ENCODE measurements around the gene SERAC1.

DNA sequence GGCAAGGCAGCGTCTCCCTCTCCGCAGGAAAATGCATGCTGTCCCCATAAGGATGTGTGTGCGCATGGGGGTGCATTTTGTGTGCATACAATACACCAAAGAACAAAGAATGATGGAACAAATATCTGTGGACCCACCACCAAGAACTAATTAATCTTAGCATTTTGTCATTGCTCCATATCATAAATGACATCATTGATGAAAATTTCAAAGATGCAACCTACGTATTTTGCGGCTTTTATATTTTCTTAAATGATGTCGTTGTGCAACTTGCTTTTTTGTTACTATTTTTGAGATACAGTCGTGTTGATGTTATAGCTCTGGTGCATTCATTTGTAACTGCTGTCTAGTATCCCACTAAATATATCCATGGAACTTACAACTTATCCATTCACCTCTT is 89.7 kb downstream of the SERAC1 start:
- TF ChIP-seq CTCF (IDR thresholded peaks at IDR 0.05) (no peak), RAD21 (IDR thresholded peaks at IDR 0.05; ENCODE audit: low read length) (no peak), GABPA (IDR thresholded peaks at IDR 0.05; ENCODE audit: low read depth) (no peak), POLR2AphosphoS5 (IDR thresholded peaks at IDR 0.05; ENCODE audit: low read depth, low read length) (no peak), USF2 (IDR thresholded peaks at IDR 0.05; ENCODE audit: borderline replicate concordance, low read depth, low read length) (no peak), TEAD4 (IDR thresholded peaks at IDR 0.05; ENCODE audit: borderline replicate concordance, insufficient read depth) (no peak)
- TF ChIP-seq, protein P1, sequence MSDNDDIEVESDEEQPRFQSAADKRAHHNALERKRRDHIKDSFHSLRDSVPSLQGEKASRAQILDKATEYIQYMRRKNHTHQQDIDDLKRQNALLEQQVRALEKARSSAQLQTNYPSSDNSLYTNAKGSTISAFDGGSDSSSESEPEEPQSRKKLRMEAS (IDR thresholded peaks at IDR 0.05; ENCODE audit: low read depth): no peak

All from SK-N-SH (cell line).